ENCODE results near the gene MRPL36.

- TF ChIP-seq POLR2A (IDR thresholded peaks at IDR 0.05) (no peak), CTCF (IDR thresholded peaks at IDR 0.05) (no peak), POLR2AphosphoS5 (IDR thresholded peaks at IDR 0.05) (no peak)
Observed at GRCh38 chr5:1780614-1780930, 19.1 kb downstream of the MRPL36 start.
